ENCODE results near the gene CDK11B. TPM values are rescaled to one million over a fixed set of nuclear protein-coding genes. Genes with fewer than 3 reads are reported as not detected.

Gene CDK11B
- total RNA-seq, 1 donor from 2014 or later: 71.0 TPM

DNA sequence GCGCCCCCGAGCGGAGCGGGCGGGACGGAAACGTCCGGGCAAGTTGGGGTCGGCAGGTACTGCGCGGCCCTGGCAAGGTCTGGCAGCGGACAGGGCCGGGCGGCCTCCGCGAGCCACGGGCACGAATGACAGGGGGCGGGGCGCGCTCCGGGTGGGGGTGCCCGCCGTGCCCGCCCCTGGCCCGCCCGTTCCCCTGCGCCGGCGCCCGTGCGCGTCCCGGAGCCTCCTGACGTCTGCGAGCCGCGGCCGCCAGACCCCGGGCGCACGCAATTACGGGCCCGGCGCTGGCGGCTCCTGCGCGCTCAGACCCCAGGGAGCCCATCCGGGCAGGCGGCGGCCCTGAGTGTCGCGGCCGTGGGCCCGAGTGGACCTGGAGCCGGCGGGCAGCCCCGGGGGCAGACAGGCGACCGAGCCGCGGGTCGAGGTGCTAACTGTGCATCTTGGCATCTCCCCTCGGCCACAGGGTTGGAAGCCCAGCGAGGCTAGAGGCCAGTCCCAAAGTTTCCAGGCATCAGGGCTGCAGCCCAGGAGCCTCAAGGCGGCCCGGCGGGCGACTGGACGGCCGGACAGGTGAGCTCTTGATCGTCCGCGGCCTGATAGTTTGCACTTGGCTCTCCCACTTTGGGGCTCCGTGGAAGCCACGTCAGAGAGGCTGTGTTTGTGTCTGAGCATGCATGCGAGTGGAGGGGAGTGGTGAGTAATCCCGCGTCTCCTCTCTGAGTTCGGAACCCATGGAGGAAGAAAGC is 42.6 kb downstream of the CDK11B start:
- Mint-ChIP-seq H3K27ac (ENCODE audit: unreplicated experiment) (no peak overlapping the region), H3K4me1 (ENCODE audit: unreplicated experiment) (peaks cover 31% of the 10 kb centered on the region), H3K9me3 (ENCODE audit: unreplicated experiment) (no peaks in the 10 kb centered on the region), H3K36me3 (ENCODE audit: low read depth, unreplicated experiment) (peaks cover 13% of the 10 kb centered on the region), H3K4me3 (ENCODE audit: unreplicated experiment) (peak overlapping the region; percentile 91), H3K27me3 (ENCODE audit: unreplicated experiment) (peaks cover 17% of the 10 kb centered on the region)
- TF ChIP-seq, protein P1, sequence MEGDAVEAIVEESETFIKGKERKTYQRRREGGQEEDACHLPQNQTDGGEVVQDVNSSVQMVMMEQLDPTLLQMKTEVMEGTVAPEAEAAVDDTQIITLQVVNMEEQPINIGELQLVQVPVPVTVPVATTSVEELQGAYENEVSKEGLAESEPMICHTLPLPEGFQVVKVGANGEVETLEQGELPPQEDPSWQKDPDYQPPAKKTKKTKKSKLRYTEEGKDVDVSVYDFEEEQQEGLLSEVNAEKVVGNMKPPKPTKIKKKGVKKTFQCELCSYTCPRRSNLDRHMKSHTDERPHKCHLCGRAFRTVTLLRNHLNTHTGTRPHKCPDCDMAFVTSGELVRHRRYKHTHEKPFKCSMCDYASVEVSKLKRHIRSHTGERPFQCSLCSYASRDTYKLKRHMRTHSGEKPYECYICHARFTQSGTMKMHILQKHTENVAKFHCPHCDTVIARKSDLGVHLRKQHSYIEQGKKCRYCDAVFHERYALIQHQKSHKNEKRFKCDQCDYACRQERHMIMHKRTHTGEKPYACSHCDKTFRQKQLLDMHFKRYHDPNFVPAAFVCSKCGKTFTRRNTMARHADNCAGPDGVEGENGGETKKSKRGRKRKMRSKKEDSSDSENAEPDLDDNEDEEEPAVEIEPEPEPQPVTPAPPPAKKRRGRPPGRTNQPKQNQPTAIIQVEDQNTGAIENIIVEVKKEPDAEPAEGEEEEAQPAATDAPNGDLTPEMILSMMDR (IDR thresholded peaks at IDR 0.05; ENCODE audit: unreplicated experiment): no peak
- DNase-seq (ENCODE audit: low spot score): peak; percentile 32

DNA sequence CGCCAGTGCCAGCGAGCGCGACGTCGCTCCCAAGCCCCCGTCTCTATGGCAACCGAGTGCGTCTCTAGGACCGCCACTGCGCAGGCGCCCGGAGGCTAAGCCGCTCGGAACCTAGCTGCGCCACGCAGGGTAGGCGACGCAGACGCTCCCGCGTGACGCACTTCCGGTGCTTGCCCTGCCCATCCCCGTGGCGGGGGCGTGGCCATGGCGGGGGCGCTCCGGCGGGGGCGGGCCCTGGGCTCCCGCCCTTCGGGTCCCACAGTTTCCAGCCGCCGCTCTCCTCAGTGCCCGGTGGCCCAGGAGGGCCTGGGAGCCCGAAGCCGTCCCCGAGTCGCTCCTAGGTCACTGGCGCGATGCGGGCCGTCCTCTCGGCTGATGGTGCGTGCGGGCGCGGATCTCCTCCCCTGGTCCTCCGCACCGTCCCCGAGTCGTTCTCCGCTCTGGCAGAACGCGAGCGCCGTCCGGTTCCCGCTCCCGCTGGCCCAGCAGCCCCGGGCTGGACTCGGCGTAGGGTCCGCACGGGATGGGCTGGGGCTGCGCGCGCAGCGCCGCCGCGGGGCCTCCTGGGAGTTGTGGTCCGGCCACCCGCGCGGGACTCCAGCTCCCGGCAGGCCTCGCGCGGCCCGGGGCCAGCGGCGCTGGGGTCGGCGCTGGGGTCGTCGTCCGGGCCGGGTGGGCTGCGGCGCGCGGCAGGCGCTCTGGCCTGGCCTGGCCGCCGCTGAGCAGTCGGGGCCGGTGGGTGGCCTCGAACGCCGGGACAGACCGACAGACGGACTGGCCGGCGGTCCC is 43.4 kb downstream of the CDK11B start, which contains the start of gene MIB2:
MIB2 (plus strand) TSS at position 245 of the 789 bp plus-strand sequence. CDS start 7,953 bp downstream, outside the sequence.
- Mint-ChIP-seq H3K4me3 (ENCODE audit: unreplicated experiment) (peak within 1 kb of the TSS; percentile 96), H3K27me3 (ENCODE audit: unreplicated experiment) (peaks cover 17% of the 10 kb centered on the region), H3K27ac (ENCODE audit: unreplicated experiment) (peak within 1 kb of the TSS; percentile 79), H3K4me1 (ENCODE audit: unreplicated experiment) (peaks cover 39% of the 10 kb centered on the region), H3K9me3 (ENCODE audit: unreplicated experiment) (no peaks in the 10 kb centered on the region), H3K36me3 (ENCODE audit: low read depth, unreplicated experiment) (peaks cover 13% of the 10 kb centered on the region)
- TF ChIP-seq, protein P1 (IDR thresholded peaks at IDR 0.05; ENCODE audit: unreplicated experiment): no peak
- DNase-seq (ENCODE audit: low spot score): peak; percentile 95

DNA sequence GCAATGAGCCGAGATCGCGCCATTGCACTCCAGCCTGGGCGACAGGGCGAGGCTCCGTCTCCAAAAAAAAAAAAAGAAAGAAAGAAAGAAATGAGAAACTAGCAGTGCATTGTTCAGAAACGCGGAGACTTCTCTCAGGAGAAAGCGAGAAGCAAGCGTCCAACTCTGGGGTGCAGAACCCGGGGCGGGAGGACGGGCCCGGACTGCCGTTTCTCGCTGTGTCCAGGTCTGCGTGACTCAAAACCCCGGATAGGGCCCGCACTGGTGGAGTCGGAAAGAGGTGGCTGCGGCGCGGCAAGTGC is 43.9 kb downstream of the CDK11B start:
- peak overlapping the region; percentile 96 for H3K4me3 Mint-ChIP-seq (ENCODE audit: unreplicated experiment)
- peaks cover 43% of the 10 kb centered on the region for H3K4me1 Mint-ChIP-seq (ENCODE audit: unreplicated experiment)
- DNase-seq (ENCODE audit: low spot score): no peak
- H3K27ac Mint-ChIP-seq (ENCODE audit: unreplicated experiment): peak overlapping the region; percentile 79
- TF ChIP-seq, protein P1 (IDR thresholded peaks at IDR 0.05; ENCODE audit: unreplicated experiment): no peak
- peaks cover 13% of the 10 kb centered on the region for H3K36me3 Mint-ChIP-seq (ENCODE audit: low read depth, unreplicated experiment)
- H3K9me3 Mint-ChIP-seq (ENCODE audit: unreplicated experiment): no peaks in the 10 kb centered on the region
- H3K27me3 Mint-ChIP-seq (ENCODE audit: unreplicated experiment): peaks cover 17% of the 10 kb centered on the region

DNA sequence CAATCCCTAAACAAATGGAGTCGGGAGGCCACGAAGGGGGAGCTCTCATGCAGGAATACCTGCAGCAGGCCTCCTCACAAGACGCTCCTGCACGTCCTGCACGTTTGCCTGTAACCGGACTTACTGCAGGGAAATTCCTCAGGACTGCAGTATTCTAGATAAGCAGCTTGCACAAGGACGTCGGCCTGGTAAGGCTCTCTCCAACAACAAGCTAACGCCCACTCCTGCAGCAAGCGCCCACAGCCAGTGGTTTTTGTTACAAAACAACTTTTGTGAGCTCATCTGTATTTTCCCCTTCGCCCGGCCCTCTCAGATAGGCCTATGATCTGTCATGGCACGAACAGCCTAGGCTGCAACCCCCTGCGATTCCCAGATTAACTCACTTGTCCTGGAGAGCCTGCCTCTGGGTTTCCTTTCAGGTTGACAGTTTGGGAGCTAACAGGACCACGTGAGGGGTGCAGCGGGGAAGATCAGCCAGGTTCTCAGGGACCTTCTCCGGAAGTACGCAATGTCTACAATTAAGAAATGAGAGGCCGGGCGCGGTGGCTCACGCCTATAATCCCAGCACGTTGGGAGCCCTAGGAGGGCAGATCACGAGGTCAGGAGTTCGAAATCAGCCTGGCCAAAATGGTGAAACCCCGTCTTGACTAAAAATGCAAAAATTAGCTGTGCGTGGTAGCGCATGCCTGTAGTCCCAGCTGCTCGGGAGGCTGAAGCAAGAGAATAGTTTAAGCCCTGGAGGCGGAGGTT is 44.4 kb downstream of the CDK11B start:
- DNase-seq (ENCODE audit: low spot score): peak; percentile 6
- Mint-ChIP-seq H3K36me3 (ENCODE audit: low read depth, unreplicated experiment) (peaks cover 13% of the 10 kb centered on the region), H3K27ac (ENCODE audit: unreplicated experiment) (peak overlapping the region; percentile 79), H3K4me3 (ENCODE audit: unreplicated experiment) (peak overlapping the region; percentile 96), H3K27me3 (ENCODE audit: unreplicated experiment) (peaks cover 17% of the 10 kb centered on the region), H3K4me1 (ENCODE audit: unreplicated experiment) (peaks cover 43% of the 10 kb centered on the region), H3K9me3 (ENCODE audit: unreplicated experiment) (no peaks in the 10 kb centered on the region)
- TF ChIP-seq, protein P1 (IDR thresholded peaks at IDR 0.05; ENCODE audit: unreplicated experiment): no peak
